DMS114 treated with DMSO at 0.1 percent for 48 hours (cell line): ENCODE data around the gene SRRM2.
"Not testable (repeated sequence)": the region's sequence is repeated elsewhere in the genome, so short reads cannot be mapped to it uniquely, and the experiment has no call there.

Experiments used
- DNase-seq: peaks from one replicate; lab custom pipeline; 2025; ENCODE audit not compliant: unreplicated experiment; lab: John Stamatoyannopoulos, UW

SRRM2 gene

DNA sequence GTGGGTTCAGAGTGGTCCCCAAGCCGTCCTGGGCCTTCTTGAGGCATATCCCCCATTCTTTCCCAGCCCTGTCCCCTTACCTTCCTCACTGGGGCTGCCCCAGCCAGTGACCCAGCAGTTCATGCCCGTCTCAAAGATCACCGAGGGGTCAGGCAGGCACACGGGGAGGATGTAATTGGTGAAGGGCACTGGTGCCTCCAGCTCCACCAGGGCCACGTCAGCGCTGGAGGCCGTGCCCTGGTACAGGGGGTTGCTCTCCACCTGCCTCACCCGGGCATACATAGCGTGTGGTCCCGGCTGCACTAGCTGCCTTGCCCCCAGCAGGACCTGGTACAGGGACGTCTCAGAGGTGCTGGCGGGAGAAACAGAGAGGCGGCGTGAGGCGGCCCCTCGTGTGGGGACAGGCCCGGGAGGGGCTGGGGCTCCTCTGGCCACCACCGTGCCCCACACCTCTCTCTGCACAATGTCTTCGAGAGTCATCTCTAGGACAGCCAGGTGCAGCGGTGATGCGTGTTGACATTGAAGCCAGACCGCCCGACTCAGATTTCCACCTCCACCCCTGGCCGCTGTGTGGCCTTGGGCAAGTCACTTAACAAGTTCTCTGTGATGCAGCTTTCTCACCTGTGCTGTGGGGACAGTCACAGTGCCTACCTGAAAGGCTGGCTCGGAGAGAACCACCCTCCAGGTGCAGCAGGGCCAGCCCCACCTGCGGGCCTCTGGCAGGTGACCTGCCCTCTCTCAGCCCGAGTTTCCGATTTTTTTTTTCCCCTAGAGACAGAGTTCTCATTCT is 38.3 kb upstream of the SRRM2 start:
- no peak for DNase-seq

DNA sequence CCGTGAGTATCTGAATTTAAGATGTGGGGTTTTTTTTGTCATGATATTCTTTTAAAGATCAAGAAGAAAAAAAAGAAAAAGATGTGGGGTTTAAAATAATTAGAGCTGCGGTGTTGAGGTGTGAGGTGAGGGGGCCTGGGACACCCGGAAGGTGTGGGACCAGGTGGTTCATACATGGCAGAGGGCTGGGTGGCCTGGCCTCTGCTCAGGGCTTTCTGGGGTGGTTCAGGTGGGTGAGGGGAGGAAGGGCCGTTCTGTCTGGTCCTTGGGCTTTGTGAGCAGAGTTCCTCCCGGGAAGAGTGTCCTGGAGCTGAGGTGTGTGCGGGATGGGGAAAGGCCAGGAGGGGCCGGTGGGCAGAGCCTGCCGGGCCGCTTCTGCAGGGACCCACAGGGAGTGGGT is 37.4 kb upstream of the SRRM2 start:
- no peak for DNase-seq

- DNase-seq, result no peak
These were observed 36.9 kb upstream of the SRRM2 start for GRCh38 chr16:2715519-2715918.

DNA sequence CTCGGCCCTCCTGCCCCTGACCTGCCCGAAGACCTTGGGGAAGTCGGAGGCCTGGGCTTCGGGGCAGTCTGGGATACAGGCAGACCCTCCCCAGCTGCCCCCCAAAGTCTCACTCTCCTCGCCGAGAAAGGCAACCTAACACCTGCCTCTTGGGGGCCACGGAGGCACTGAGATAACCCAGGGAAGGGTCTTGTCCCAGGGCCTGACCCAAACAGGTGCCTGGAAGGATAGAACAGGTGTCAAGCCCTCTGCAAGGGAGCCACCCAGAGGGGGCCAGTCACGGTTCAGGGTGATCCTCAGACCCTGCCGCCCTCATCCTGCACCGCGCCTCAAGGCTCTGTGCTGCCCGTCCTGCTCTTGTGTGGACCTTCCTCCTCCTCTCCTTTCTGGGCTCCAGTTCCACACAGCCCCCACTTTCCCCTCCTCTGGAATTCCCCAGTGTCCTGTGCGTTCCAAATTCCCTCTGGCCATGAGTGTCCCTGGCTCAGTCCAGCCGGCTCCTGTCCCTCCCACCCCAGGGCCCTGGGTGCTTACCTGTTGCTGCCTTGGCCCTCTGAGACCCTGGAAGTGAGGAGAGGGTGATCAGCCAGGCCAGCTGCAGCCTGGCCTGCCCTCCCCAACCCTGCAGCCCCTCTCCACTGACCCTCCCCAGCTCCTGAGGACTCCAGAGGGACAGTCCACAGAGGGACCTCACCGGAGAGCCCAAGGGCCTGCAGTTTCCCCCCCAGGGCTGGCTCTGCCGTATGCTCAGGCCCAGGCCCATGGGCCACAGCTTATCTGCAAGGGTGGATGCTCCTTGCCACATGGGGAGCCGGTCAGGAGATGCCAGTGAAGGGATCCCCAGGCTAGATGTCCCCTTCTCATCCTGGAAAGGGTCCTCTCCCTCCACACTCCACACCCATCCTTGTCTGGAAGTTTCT is 36.2 kb upstream of the SRRM2 start:
- no peak for DNase-seq

DNA sequence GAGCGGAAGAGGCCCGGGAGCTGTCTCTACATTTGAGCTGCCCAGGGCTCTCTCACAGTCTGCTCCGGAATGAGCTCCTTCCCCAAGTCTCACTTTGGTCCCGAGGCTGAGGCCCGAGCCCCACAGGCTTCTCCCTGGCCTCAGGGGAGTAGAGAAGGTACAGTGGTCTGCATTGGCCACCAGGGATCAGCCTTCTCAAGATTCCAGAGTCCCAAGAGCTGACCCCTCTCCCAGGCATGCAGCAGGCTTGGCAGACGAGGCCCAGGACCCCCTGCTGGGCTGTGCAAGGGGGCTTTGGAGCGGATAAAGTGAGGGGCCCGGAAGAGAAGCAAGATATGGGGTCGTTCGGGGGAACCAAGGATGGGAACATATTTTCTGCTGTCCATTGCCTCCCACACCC is 35.5 kb upstream of the SRRM2 start:
- no peak for DNase-seq

DNA sequence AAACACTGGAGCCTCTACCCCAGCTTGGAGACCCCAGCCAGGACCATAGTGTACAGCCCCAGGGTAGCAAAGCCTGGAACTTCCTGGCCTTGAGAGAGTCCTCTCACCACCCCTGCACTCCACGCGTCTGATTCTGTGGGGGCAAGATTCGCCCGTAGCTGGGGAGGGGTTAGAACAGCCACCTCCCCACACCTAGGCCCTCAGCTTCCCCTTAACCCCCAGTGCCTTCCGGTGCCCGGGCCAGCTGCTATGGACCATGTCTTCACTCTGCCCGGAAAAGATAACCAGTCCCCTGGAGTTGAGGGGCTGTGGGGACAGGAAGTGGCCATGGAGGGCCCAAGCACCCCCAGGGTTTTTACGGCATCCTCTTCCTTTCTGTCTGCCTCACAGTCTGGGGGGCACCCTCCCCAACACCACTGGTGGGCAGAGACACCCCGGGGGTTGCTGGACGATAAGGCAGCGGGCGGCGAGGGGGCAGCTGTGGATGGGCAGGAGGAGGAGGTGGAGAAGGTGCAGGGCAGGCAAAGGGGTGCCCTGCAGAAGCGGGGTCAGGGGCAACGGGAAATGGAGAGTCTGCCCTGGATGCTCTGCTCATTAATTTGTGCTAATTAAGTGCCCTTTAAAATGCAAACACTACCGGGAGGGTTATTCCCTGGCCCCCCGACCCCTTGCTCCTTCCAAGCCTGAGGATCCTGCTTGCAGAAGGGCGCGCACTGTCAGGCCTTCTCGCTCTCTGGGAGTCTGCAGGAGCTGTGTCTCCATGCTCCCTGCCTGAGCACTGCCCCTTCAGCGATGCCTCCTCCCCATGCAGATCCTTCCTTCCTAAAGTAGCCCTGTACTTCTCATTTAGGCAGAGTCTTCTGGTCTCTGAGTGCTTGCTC is 34.8 kb upstream of the SRRM2 start:
- no peak for DNase-seq

GRCh38 chr16:2719328-2720063 is 32.9 kb upstream of the SRRM2 start:
- no peak for DNase-seq

- no peak for DNase-seq
These were observed 32.4 kb upstream of the SRRM2 start, which contains the start of gene PRSS27 for GRCh38 chr16:2720064-2720457. TSS of gene PRSS27 (minus strand) at chr16:2720224. CDS start at chr16:2720160, 64 bp downstream.

DNA sequence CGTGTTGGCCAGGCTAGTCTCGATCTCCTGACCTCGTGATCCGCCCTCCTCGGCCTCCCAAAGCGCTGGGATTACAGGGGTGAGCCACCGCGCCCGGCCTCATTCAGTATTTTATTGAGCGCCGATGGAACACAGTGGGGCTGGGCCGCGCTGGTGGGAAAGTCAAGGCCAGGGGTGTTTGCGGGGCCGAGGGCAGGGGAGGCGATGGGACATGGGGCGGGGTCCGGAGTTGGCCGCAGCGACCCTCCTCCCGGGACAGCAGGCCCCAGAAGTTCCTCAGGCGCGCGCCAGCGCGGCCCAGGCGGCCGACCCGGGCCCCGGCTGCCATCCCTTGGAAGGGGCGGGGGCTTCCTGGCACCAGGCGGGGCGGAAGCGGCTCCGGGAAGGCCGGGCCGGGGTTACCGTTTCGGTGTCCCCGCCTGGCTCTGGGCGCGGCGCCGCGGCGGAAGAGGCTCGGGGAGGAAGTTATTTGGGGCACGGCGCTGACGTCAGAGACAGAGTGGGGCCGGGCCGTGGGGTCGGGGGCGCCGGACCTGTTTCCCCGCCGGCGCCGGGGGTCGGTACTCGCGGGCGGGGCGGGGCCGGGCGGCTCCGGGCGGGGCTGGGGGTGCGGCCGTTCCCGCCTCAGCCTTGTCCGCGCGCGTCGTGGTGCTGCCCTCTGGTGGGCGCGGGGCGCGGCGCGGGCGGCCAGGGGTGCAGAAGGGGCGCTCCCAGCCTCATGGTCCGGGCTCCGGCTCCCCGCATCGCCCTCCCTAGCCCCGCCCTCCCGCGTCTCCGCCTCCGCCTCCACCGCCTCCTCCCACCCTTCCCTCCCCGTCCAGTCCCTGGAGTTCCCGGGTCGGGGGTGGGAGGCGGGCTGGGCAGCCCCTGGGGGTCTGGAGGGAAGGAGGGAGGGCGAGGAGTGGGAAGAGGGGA is 31.5 kb upstream of the SRRM2 start:
- peak; percentile 44 for DNase-seq

- not testable (repeated sequence) for DNase-seq
These were observed 30.7 kb upstream of the SRRM2 start for GRCh38 chr16:2721634-2722173.

- no peak for DNase-seq
These were observed 28.3 kb upstream of the SRRM2 start for GRCh38 chr16:2724088-2724676.

DNA sequence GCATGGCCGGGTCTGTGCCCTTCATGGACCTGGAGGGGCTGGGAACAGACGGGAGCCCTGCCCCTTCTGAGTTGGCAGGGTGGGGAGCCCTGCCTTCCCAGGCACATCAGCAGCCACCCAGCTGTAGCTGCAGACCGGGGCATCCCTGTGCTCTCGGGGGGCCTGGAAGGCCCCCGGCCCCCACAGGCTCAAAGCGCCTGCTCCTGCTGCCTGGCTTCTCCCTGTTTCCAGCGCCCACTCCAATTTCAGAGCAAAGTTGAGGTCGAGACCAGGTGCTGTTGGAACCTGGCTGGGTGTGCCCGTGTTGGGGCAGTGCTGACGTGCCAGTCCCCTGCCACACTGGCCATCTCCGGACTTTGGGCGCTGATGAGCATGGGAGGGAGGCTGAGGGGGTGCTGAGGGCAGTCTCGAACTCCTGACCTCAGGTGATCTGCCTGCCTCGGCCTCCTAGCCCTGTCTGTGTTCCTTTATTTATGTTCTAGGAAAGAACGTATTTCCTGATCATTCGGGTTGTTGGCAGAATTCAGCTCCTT is 27.6 kb upstream of the SRRM2 start:
- no peak for DNase-seq

- DNase-seq, result no peak
These were observed 25.5 kb upstream of the SRRM2 start for GRCh38 chr16:2726923-2727322.

GRCh38 chr16:2728034-2728433 is 24.4 kb upstream of the SRRM2 start:
- DNase-seq, result no peak

DNA sequence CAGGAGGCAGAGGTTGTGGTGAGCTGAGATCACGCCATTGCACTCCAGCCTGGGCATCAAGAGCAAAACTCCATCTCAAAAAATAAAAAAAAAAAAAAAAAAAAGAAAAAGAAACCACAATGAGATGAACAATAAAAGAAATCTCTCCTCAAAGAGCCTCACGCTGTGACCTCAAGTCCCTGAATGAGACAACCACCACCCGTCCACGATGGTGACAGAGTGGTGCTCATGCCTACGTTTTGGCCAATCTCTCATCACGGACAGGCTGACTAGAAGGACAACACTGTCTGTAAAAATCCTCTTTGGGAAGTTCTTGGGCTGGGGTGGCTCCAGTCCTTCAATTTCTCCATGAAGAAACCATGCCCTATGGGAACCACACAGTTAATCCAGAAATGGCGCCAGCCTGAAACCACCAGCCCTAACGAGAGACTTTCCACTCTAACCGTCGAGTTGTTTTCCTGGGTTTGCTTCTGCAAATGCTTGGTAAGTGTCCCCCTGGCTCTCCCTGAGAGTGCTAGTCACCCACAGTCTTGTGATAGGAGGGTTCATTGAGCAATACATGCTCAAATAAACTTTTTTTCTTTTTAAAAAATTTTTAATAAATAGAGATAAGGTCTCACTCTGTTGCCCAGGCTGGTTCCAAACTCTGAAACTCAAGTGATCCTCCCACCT is 17.5 kb upstream of the SRRM2 start:
- DNase-seq, result no peak

GRCh38 chr16:2736476-2737237 is 15.8 kb upstream of the SRRM2 start:
- no peak for DNase-seq

- no peak for DNase-seq
These were observed 15.2 kb upstream of the SRRM2 start for GRCh38 chr16:2737238-2737605.
